A204.1 (cell line): Measurements from ENCODE around the gene ENDOU.

Experiments
- FAIRE-seq: peaks from 2 replicates; lab custom pipeline; 2012; peaks lifted over from hg19 to GRCh38; lab: Jason Lieb, UNC

ENDOU gene

GRCh38 chr12:47717443-47718193 lies 7.7 kb downstream of the ENDOU start:
- FAIRE-seq, result no peak

- no peak for FAIRE-seq
Measured at GRCh38 chr12:47717046-47717442, 8.2 kb downstream of the ENDOU start.

- no peak for FAIRE-seq
Measured at GRCh38 chr12:47715877-47716548, 9.3 kb downstream of the ENDOU start.

GRCh38 chr12:47715393-47715876 lies 9.9 kb downstream of the ENDOU start:
- FAIRE-seq, result peak; percentile 56

- FAIRE-seq, result no peak
Measured at GRCh38 chr12:47714826-47715386, 10.4 kb downstream of the ENDOU start.

- no peak for FAIRE-seq
Measured at GRCh38 chr12:47712171-47712570, 13.1 kb downstream of the ENDOU start.

GRCh38 chr12:47711448-47711847 lies 13.8 kb downstream of the ENDOU start:
- no peak for FAIRE-seq

- no peak for FAIRE-seq
Measured at GRCh38 chr12:47710278-47710677, 15.0 kb downstream of the ENDOU start.

GRCh38 chr12:47709671-47710070 lies 15.6 kb downstream of the ENDOU start:
- no peak for FAIRE-seq

GRCh38 chr12:47709237-47709636 lies 16.1 kb downstream of the ENDOU start:
- FAIRE-seq, result no peak

GRCh38 chr12:47707905-47708543 lies 17.3 kb downstream of the ENDOU start:
- FAIRE-seq, result no peak

- no peak for FAIRE-seq
Measured at GRCh38 chr12:47707355-47707754, 17.9 kb downstream of the ENDOU start.

- FAIRE-seq, result peak; percentile 51
Measured at GRCh38 chr12:47705566-47706425, 19.5 kb downstream of the ENDOU start, which contains the start of gene RPAP3. Gene RPAP3, minus strand, starts transcription at chr12:47706030. Its CDS starts 3,190 bp downstream, at chr12:47702840.

GRCh38 chr12:47705229-47705565 lies 20.1 kb downstream of the ENDOU start:
- FAIRE-seq, result no peak

GRCh38 chr12:47704719-47705118 lies 20.6 kb downstream of the ENDOU start:
- no peak for FAIRE-seq

GRCh38 chr12:47700263-47700662 lies 25.0 kb downstream of the ENDOU start:
- no peak for FAIRE-seq

GRCh38 chr12:47698631-47699030 lies 26.7 kb downstream of the ENDOU start:
- FAIRE-seq, result no peak

GRCh38 chr12:47698055-47698454 lies 27.2 kb downstream of the ENDOU start:
- no peak for FAIRE-seq

GRCh38 chr12:47689215-47689614 lies 36.1 kb downstream of the ENDOU start:
- no peak for FAIRE-seq

GRCh38 chr12:47687636-47688035 lies 37.7 kb downstream of the ENDOU start:
- no peak for FAIRE-seq

GRCh38 chr12:47686645-47687240 lies 38.5 kb downstream of the ENDOU start:
- peak; percentile 97 for FAIRE-seq

GRCh38 chr12:47679785-47680184 lies 45.5 kb downstream of the ENDOU start:
- no peak for FAIRE-seq
